ENCODE data around the gene CLSTN2.

CLSTN2 gene

GRCh38 chr3:140023616-140024530 lies 88.9 kb downstream of the CLSTN2 start:
- CTCF ChIA-PET, result no interaction called here
- POLR2A ChIA-PET, result no interaction called here
- TF ChIP-seq, protein P1, sequence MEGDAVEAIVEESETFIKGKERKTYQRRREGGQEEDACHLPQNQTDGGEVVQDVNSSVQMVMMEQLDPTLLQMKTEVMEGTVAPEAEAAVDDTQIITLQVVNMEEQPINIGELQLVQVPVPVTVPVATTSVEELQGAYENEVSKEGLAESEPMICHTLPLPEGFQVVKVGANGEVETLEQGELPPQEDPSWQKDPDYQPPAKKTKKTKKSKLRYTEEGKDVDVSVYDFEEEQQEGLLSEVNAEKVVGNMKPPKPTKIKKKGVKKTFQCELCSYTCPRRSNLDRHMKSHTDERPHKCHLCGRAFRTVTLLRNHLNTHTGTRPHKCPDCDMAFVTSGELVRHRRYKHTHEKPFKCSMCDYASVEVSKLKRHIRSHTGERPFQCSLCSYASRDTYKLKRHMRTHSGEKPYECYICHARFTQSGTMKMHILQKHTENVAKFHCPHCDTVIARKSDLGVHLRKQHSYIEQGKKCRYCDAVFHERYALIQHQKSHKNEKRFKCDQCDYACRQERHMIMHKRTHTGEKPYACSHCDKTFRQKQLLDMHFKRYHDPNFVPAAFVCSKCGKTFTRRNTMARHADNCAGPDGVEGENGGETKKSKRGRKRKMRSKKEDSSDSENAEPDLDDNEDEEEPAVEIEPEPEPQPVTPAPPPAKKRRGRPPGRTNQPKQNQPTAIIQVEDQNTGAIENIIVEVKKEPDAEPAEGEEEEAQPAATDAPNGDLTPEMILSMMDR (IDR thresholded peaks at IDR 0.05; ENCODE audit: control extremely low read depth, extremely low read depth, low read depth, missing control alignments), result no peak
- no peak for DNase-seq (ENCODE audit: extremely low spot score)

DNA sequence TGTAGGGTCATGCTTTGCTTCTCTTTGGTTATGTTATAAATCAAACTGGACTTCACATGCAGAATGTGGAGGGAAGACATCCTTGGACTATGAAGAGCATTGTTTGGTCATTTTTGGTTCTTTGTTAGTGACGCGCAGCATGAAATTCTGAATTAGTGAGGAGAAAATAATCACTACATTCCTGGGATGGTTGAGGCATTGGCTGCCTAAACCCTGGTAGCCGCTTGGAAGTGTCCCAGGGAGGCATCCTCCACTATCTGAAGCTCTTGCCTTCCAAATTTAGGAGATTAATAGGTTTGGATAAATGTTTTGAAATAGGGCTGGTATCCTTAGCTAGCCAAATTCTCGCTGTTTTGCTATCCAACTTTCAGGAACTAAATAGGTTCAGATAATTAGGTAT lies 96.2 kb downstream of the CLSTN2 start:
- TF ChIP-seq, protein P1 (IDR thresholded peaks at IDR 0.05; ENCODE audit: control extremely low read depth, extremely low read depth, low read depth, missing control alignments), result no peak
- DNase-seq (ENCODE audit: extremely low spot score), result no peak
- ChIA-PET POLR2A (no interaction called here), CTCF (no interaction called here)

DNA sequence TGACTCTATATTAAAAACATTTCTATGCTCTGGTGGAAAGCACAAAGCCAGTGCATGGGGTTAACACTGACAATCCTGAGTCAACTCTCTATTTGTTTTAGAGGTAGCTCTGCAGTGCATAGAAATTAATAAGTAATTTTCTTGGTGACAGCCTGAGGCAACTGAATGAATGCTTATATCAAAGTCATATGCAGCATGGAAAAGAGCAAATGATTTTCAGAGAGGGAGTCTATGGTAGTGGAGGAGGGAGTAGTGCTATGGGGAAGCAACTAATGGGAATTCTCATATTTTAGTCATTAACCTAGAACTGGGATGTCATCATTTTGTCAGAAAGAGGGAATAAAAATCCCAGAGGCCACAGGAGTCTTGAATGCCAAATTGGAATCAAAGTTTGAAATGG lies 99.1 kb downstream of the CLSTN2 start:
- POLR2A ChIA-PET, result no interaction called here
- CTCF ChIA-PET, result no interaction called here
- DNase-seq (ENCODE audit: extremely low spot score), result no peak
- TF ChIP-seq, protein P1 (IDR thresholded peaks at IDR 0.05; ENCODE audit: control extremely low read depth, extremely low read depth, low read depth, missing control alignments), result no peak

DNA sequence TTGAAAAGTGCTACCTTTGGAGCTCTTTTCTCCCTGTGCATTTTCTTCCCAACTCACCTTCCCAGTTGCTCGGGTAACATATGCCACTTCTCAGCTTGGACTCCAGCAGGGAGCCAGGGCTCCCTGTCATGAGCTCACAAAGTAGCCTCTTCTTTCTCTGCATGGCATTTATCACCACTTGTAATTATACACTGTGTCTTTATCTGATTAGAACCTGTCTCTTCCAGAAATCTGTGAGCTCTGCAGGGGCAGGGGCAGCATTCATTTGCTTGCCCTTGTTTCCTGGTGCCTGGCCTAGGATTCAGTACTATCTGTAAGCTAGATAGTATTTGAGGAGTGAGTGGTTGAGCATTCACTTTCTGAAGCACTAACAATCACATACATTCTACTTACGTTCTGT lies 100.9 kb downstream of the CLSTN2 start:
- ChIA-PET CTCF (interaction anchor here (1.3 kb wide), 1 partner anchor 14 kb away, joined by 3 read pairs; no protein-coding TSS in a partner anchor), POLR2A (no interaction called here)
- DNase-seq (ENCODE audit: extremely low spot score), result no peak
- TF ChIP-seq, protein P1 (IDR thresholded peaks at IDR 0.05; ENCODE audit: control extremely low read depth, extremely low read depth, low read depth, missing control alignments), result no peak

- TF ChIP-seq, protein P1 (IDR thresholded peaks at IDR 0.05; ENCODE audit: control extremely low read depth, extremely low read depth, low read depth, missing control alignments), result no peak
- CTCF ChIA-PET, result interaction anchor here (0.8 to 2.3 kb wide), 3 partner anchors 12 to 113 kb away, joined by 3 to 6 read pairs (median 3); no protein-coding TSS in a partner anchor
- POLR2A ChIA-PET, result no interaction called here
- DNase-seq (ENCODE audit: extremely low spot score), result no peak
Observed at GRCh38 chr3:140050396-140050795, 115.4 kb downstream of the CLSTN2 start.

DNA sequence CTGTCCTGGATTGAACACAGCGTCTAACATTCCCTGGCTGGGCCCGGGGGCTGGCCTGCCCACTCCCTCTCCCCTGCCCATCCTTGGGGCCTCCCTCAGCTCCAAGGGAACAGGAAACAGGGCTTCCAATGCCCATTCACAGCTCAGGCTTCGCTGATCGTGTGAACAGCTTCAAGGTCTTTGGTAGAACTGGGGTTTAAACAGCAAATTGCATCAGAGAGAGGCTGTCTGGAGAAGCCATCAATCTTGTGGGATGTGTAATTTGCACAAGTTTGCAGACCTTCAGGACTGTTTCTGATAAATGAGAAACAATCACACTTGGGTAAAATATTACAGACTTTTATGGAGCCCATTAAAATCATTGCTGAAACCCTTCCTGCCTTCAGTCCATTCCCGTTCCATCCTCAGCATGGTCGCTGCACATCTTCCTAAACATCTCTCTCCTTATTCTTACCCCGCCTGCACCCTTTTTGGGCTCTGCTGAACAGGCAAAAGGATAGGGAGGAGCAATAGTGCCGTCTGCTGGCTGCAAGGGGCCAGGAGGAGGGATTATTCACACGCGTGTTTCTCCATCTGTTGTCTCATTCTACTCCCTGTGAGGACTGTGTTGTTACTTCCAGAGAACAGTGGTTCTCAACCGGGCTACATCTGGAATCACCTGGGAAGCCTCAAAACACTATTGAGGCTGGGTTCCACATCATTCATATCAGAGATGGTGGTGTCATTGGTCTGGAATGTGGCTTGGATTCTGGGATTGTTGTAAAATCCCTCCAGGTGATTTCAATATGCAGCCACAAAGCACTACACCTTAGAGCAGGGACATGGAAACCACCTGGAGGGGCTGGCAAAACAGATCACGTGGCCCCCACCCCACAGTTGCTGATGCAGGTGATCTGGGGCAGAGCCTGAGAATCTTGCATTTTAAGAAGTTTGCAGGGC lies 116.3 kb downstream of the CLSTN2 start:
- no peak for DNase-seq (ENCODE audit: extremely low spot score)
- TF ChIP-seq, protein P1 (IDR thresholded peaks at IDR 0.05; ENCODE audit: control extremely low read depth, extremely low read depth, low read depth, missing control alignments), result peak; percentile 21
- POLR2A ChIA-PET, result no interaction called here

More for the DNA sequence above, 116.3 kb downstream of the CLSTN2 start:
- CTCF ChIA-PET, result interaction anchor here (1.0 to 2.3 kb wide), 3 partner anchors 10 to 114 kb away, joined by 3 to 6 read pairs (median 3); no protein-coding TSS in a partner anchor
